ENCODE measurements around the gene PRKCZ. TPM values are rescaled to one million over a fixed set of nuclear protein-coding genes. Genes with fewer than 3 reads are reported as not detected.

Gene PRKCZ
- polyA plus RNA-seq, 1 of the 3 experiments (the other 2 are of a cell fraction), result 24.2 TPM

- TF ChIP-seq, protein P1, sequence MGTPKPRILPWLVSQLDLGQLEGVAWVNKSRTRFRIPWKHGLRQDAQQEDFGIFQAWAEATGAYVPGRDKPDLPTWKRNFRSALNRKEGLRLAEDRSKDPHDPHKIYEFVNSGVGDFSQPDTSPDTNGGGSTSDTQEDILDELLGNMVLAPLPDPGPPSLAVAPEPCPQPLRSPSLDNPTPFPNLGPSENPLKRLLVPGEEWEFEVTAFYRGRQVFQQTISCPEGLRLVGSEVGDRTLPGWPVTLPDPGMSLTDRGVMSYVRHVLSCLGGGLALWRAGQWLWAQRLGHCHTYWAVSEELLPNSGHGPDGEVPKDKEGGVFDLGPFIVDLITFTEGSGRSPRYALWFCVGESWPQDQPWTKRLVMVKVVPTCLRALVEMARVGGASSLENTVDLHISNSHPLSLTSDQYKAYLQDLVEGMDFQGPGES (IDR thresholded peaks at IDR 0.05; ENCODE audit: low read depth, low read length), result no peak
- TF ChIP-seq RCOR1 (IDR thresholded peaks at IDR 0.05; ENCODE audit: low read length), result no peak
- no peak for TF ChIP-seq NRF1 (IDR thresholded peaks at IDR 0.05; ENCODE audit: low read depth, low read length)
- TF ChIP-seq YY1 (IDR thresholded peaks at IDR 0.05; ENCODE audit: low read depth), result no peak
- no peak for TF ChIP-seq SMC3 (IDR thresholded peaks at IDR 0.05; ENCODE audit: low read depth, low read length)
- no peak for TF ChIP-seq CTCF (IDR thresholded peaks at IDR 0.05)
- no peak for TF ChIP-seq SIN3A (IDR thresholded peaks at IDR 0.05; ENCODE audit: borderline replicate concordance, low read depth, low read length)
Observed at GRCh38 chr1:2039251-2039650, 11.0 kb upstream of the PRKCZ start (continued).

DNA sequence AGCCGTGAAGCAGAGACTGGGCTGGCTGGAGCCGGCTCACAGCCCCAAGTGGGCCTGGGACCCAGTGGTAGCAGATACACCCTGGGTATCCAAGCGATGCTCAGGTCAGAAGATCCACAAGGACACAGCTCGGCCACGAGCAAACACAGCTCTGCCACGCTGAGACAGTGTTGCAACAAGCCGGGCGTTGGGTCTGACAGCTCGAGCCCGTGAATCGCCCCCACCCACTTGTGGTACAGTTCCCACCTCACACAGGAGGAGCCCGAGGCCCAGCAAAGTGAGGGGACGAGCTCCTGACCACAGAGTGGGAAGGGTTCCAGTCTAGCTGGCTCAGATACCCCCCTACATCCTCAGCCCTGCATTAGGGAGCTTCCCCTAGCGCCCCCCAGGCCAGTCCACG lies 8.9 kb upstream of the PRKCZ start:
- ChIA-PET CTCF (interaction anchor here (1.0 to 8.3 kb wide), 6 partner anchors 9 to 133 kb away, joined by 3 to 268 read pairs (median 4); no protein-coding TSS in a partner anchor), POLR2A (interaction anchor here (1.1 kb wide), 1 partner anchor 9 kb away, joined by 3 read pairs; no protein-coding TSS in a partner anchor)
- Histone ChIP-seq H3K4me3 (ENCODE audit: low read depth in 2 of 2, low read length in 1 of 2) (no peak overlapping the region), H3K9ac (no peak overlapping the region), H3K36me3 (replicated peaks in 1 of 2; ENCODE audit: control insufficient read depth in 1 of 2, insufficient read depth in 2 of 2, low read length in 1 of 2) (no peaks in the 10 kb centered on the region), H4K20me1 (ENCODE audit: insufficient read depth) (no peaks in the 10 kb centered on the region), H3K27ac (ENCODE audit: low read depth in 2 of 2, low read length in 1 of 2) (no peak overlapping the region), H3K4me2 (no peak overlapping the region), H2AFZ (ENCODE audit: low read depth) (no peak overlapping the region), H3K79me2 (ENCODE audit: insufficient read depth) (no peaks in the 10 kb centered on the region), H3K27me3 (ENCODE audit: insufficient read depth) (no peaks in the 10 kb centered on the region), H3K9me2 (no peaks in the 10 kb centered on the region), H3F3A (replicated peaks; ENCODE audit: insufficient read depth) (no peaks in the 10 kb centered on the region), H3K9me3 (no peaks in the 10 kb centered on the region), H3K4me1 (ENCODE audit: control insufficient read depth in 1 of 2, insufficient read depth in 2 of 2, low read depth in 1 of 2, low read length in 1 of 2) (no peaks in the 10 kb centered on the region; a peak in 1 of 4 replicates)
- 80% methylated on average over 1 of the region's 15 CpGs for WGBS (ENCODE audit: low lambda C conversion rate)
- TF ChIP-seq CTCF (IDR thresholded peaks at IDR 0.05), result no peak
- no peak for TF ChIP-seq USF1 (IDR thresholded peaks at IDR 0.05; ENCODE audit: borderline replicate concordance, low read depth)
- no peak for TF ChIP-seq RXRA (IDR thresholded peaks at IDR 0.05; ENCODE audit: borderline replicate concordance, low read depth)
- TF ChIP-seq GABPA (IDR thresholded peaks at IDR 0.05; ENCODE audit: low read depth), result no peak
- TF ChIP-seq TCF12 (IDR thresholded peaks at IDR 0.05), result no peak
- TF ChIP-seq EP300 (IDR thresholded peaks at IDR 0.05; ENCODE audit: borderline replicate concordance in 1 of 2, low read depth in 1 of 2, low read length in 1 of 2), result no peak
- no peak for TF ChIP-seq RCOR1 (IDR thresholded peaks at IDR 0.05; ENCODE audit: low read length)
- no peak for TF ChIP-seq FOXM1 (IDR thresholded peaks at IDR 0.05; ENCODE audit: low read depth)
- no peak for TF ChIP-seq YY1 (IDR thresholded peaks at IDR 0.05; ENCODE audit: low read depth)
- no peak for TF ChIP-seq MAX (IDR thresholded peaks at IDR 0.05; ENCODE audit: low read depth)
- no peak for TF ChIP-seq RFX5 (IDR thresholded peaks at IDR 0.05; ENCODE audit: low read length)
- DNase-seq, result no peak

Measured in SK-N-SH (cell line).